Keratinocyte (primary cell): Measurements from ENCODE around the gene SCUBE2. TPM values are rescaled to one million over a fixed set of nuclear protein-coding genes. Genes with fewer than 3 reads are reported as not detected.

Experiments used
- DNase-seq: peaks from one replicate; pipeline ENCODE4 v3.0.0-alpha.2; 2011; ENCODE audit warnings: low read depth, missing footprints, low spot score
- FAIRE-seq: peaks from 2 replicates; lab custom pipeline; 2011; peaks lifted over from hg19 to GRCh38; lab: Jason Lieb, UNC
- H2AFZ ChIP-seq: 2 replicates; pipeline ENCODE4 v1.6.0; 2012; ENCODE audit warnings: low read length, control low read depth, inconsistent platforms; ENCODE audit not compliant: control insufficient read depth
- H3K27ac ChIP-seq: 2 replicates; pipeline ENCODE4 v1.5.1; 2011; ENCODE audit warnings: low read length; ENCODE audit not compliant: control insufficient read depth, insufficient read depth
- H3K27me3 ChIP-seq: 3 replicates; pipeline ENCODE4 v1.6.0; 2011; ENCODE audit warnings: low read length; ENCODE audit not compliant: control insufficient read depth, insufficient read depth; ENCODE audit errors: extremely low read depth
- H3K36me3 ChIP-seq, 2 experiments: 2 replicates in 1 of 2; 3 replicates in 1 of 2; pipeline ENCODE4 v1.5.1; 2011; ENCODE audit warnings: low read length in 2 of 2, mild to moderate bottlenecking in 1 of 2; ENCODE audit not compliant: control insufficient read depth in 2 of 2, insufficient read depth in 2 of 2; ENCODE audit errors: extremely low read depth in 1 of 2
- H3K4me1 ChIP-seq: 3 replicates; pipeline ENCODE4 v1.5.1; 2011; ENCODE audit warnings: low read length; ENCODE audit not compliant: control insufficient read depth, insufficient read depth; ENCODE audit errors: extremely low read depth
- H3K4me2 ChIP-seq: 3 replicates; pipeline ENCODE4 v1.6.0; 2011; ENCODE audit warnings: low read depth, low read length; ENCODE audit not compliant: control insufficient read depth, insufficient read depth; ENCODE audit errors: extremely low read depth
- H3K4me3 ChIP-seq, 3 experiments: fragments of 200-600 bp in 1 of 3; sonication (generic) in 1 of 3; 2 replicates in 2 of 3; 3 replicates in 1 of 3; pipeline ENCODE4 v1.5.1; 2011 to 2016; ENCODE audit warnings: low read length in 3 of 3, mild to moderate bottlenecking in 3 of 3, control low read depth in 2 of 3, inconsistent platforms in 1 of 3, low read depth in 1 of 3, mixed read lengths in 1 of 3, mixed run types in 1 of 3, moderate library complexity in 1 of 3; ENCODE audit not compliant: control insufficient read depth in 2 of 3, insufficient read depth in 2 of 3; ENCODE audit errors: extremely low read depth in 1 of 3
- H3K79me2 ChIP-seq: 2 replicates; pipeline ENCODE4 v1.6.0; 2012; ENCODE audit warnings: low read length; ENCODE audit not compliant: control insufficient read depth, insufficient read depth
- H3K9ac ChIP-seq: 3 replicates; pipeline ENCODE4 v1.6.0; 2011; ENCODE audit warnings: low read length; ENCODE audit not compliant: control insufficient read depth, insufficient read depth; ENCODE audit errors: extremely low read depth
- H3K9me1 ChIP-seq: 3 replicates; pipeline ENCODE4 v1.6.0; 2011; ENCODE audit warnings: low read length; ENCODE audit not compliant: control insufficient read depth, insufficient read depth; ENCODE audit errors: extremely low read depth
- H3K9me3 ChIP-seq: 2 replicates; pipeline ENCODE4 v1.5.1; 2012; ENCODE audit warnings: low read depth, low read length; ENCODE audit not compliant: control insufficient read depth
- H4K20me1 ChIP-seq: 3 replicates; pipeline ENCODE4 v1.6.0; 2011; ENCODE audit warnings: low read length; ENCODE audit not compliant: control insufficient read depth, insufficient read depth; ENCODE audit errors: extremely low read depth
- EZH2 ChIP-seq: IDR thresholded peaks from one replicate; pipeline ENCODE4 v1.6.1; 2012; ENCODE audit warnings: inconsistent platforms, mild to moderate bottlenecking, low read length, moderate library complexity
- dilution Hi-C: fragments of 300-500 bp; cut with MboI; formaldehyde crosslinking; loops from one replicate; pipeline ENCODE4 v1.7.0; 2020; ENCODE audit warnings: low sequenced_read_pairs; ENCODE audit not compliant: extremely low pct_ligation_motif_present
- polyA plus RNA-seq, 5 experiments: library from polyadenylated mRNA; depleted of rRNA in 3 of 5; stranded (reverse) in 3 of 5; stranded (forward) in 1 of 5; unstranded in 1 of 5; fragments of >200 nt; gene quantifications; 1 replicate in 1 of 5; 2 replicates in 3 of 5; 3 replicates in 1 of 5; pipeline versions ENCODE4 v1.2.1 to v1.2.3, GENCODE V29; 2011 to 2012; ENCODE audit warnings: missing spikeins in 2 of 5, low read depth in 1 of 5, low replicate concordance in 1 of 5
- TF ChIP-seq, protein P1 (sequence below), 3 experiments: IDR thresholded peaks in 1 of 3; conservative IDR thresholded peaks in 1 of 3; optimal IDR thresholded peaks in 1 of 3; 2 replicates in 2 of 3; 3 replicates in 1 of 3; pipeline versions ENCODE3 to v1.5.1; 2011; ENCODE audit warnings: low read length in 3 of 3, mild to moderate bottlenecking in 3 of 3, moderate library complexity in 2 of 3, control low read depth in 1 of 3, inconsistent platforms in 1 of 3; ENCODE audit not compliant: insufficient read depth in 2 of 3; ENCODE audit errors: extremely low read depth in 1 of 3

SCUBE2 gene
- polyA plus RNA-seq, 1 donor (not counting 4 experiments of a cell fraction or from before 2014, with no cell fraction given), result 1.5 TPM

GRCh38 chr11:8998017-8998416 is 93.4 kb downstream of the SCUBE2 start:
- dilution Hi-C loops, result no loop called here

DNA sequence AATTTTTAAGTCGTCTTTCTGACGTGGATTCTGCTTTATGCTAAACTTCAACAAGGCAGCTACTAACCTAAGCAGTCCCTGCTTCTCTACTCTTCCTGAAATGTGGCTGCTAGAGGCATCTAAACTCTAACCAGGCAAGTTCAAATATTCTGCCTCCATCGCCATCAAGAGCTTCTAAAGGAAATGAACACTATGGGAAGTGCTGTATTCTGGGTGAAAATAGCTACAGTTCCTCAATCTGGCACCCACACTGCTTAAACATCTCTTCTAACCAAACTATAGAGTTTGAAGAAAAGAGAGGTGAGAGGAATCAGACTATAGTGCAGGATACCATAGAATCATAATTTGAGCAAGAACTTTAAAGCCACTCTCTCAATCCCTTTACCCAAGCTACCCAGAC is 93.9 kb downstream of the SCUBE2 start:
- Histone ChIP-seq H3K9me1 (no peaks in the 10 kb centered on the region), H3K27ac (no peak overlapping the region), H4K20me1 (no peaks in the 10 kb centered on the region), H3K4me1 (peaks cover 8% of the 10 kb centered on the region), H3K79me2 (no peaks in the 10 kb centered on the region), H3K36me3 (no peaks in the 10 kb centered on the region), H3K9ac (no peak overlapping the region), H3K4me3 (no peak overlapping the region), H3K27me3 (no peaks in the 10 kb centered on the region), H2AFZ (no peak overlapping the region), H3K9me3 (no peaks in the 10 kb centered on the region), H3K4me2 (no peak overlapping the region)
- TF ChIP-seq EZH2, result no peak
- TF ChIP-seq, protein P1, sequence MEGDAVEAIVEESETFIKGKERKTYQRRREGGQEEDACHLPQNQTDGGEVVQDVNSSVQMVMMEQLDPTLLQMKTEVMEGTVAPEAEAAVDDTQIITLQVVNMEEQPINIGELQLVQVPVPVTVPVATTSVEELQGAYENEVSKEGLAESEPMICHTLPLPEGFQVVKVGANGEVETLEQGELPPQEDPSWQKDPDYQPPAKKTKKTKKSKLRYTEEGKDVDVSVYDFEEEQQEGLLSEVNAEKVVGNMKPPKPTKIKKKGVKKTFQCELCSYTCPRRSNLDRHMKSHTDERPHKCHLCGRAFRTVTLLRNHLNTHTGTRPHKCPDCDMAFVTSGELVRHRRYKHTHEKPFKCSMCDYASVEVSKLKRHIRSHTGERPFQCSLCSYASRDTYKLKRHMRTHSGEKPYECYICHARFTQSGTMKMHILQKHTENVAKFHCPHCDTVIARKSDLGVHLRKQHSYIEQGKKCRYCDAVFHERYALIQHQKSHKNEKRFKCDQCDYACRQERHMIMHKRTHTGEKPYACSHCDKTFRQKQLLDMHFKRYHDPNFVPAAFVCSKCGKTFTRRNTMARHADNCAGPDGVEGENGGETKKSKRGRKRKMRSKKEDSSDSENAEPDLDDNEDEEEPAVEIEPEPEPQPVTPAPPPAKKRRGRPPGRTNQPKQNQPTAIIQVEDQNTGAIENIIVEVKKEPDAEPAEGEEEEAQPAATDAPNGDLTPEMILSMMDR (optimal IDR thresholded peaks at IDR 0.05 in 1 of 3, IDR thresholded peaks at IDR 0.05 in 1 of 3, conservative IDR thresholded peaks at IDR 0.05 in 1 of 3; ENCODE audit: extremely low read depth in 1 of 3, insufficient read depth in 2 of 3, low read length in 3 of 3), result no peak
- dilution Hi-C loops, result no loop called here
- FAIRE-seq (no peak), DNase-seq (no peak)

More at GRCh38 chr11:8998017-8998416, 93.4 kb downstream of the SCUBE2 start:
- no peaks in the 10 kb centered on the region for H3K9me3 ChIP-seq
- H3K27ac ChIP-seq, result no peak overlapping the region
- no peak for TF ChIP-seq EZH2
- TF ChIP-seq, protein P1 (optimal IDR thresholded peaks at IDR 0.05 in 1 of 3, IDR thresholded peaks at IDR 0.05 in 1 of 3, conservative IDR thresholded peaks at IDR 0.05 in 1 of 3; ENCODE audit: extremely low read depth in 1 of 3, insufficient read depth in 2 of 3, low read length in 3 of 3), result no peak
- H3K9ac ChIP-seq, result no peak overlapping the region
- H3K9me1 ChIP-seq, result no peaks in the 10 kb centered on the region
- H3K36me3 ChIP-seq, result no peaks in the 10 kb centered on the region
- H3K79me2 ChIP-seq, result no peaks in the 10 kb centered on the region
- H3K4me2 ChIP-seq, result no peak overlapping the region
- no peak overlapping the region for H3K4me3 ChIP-seq
- peaks cover 3% of the 10 kb centered on the region for H3K27me3 ChIP-seq
- no peak overlapping the region for H2AFZ ChIP-seq
- FAIRE-seq, result no peak
- DNase-seq, result no peak
- no peaks in the 10 kb centered on the region for H4K20me1 ChIP-seq
- peaks cover 12% of the 10 kb centered on the region for H3K4me1 ChIP-seq
